NCI-H226 (cell line): ENCODE data around the gene DSCAM.
"Not testable (repeated sequence)": the region's sequence is repeated elsewhere in the genome, so short reads cannot be mapped to it uniquely, and the experiment has no call there.

Experiments
- DNase-seq: peaks from one replicate; pipeline ENCODE4 v3.0.0-alpha.2; 2015

Gene DSCAM, protein sequence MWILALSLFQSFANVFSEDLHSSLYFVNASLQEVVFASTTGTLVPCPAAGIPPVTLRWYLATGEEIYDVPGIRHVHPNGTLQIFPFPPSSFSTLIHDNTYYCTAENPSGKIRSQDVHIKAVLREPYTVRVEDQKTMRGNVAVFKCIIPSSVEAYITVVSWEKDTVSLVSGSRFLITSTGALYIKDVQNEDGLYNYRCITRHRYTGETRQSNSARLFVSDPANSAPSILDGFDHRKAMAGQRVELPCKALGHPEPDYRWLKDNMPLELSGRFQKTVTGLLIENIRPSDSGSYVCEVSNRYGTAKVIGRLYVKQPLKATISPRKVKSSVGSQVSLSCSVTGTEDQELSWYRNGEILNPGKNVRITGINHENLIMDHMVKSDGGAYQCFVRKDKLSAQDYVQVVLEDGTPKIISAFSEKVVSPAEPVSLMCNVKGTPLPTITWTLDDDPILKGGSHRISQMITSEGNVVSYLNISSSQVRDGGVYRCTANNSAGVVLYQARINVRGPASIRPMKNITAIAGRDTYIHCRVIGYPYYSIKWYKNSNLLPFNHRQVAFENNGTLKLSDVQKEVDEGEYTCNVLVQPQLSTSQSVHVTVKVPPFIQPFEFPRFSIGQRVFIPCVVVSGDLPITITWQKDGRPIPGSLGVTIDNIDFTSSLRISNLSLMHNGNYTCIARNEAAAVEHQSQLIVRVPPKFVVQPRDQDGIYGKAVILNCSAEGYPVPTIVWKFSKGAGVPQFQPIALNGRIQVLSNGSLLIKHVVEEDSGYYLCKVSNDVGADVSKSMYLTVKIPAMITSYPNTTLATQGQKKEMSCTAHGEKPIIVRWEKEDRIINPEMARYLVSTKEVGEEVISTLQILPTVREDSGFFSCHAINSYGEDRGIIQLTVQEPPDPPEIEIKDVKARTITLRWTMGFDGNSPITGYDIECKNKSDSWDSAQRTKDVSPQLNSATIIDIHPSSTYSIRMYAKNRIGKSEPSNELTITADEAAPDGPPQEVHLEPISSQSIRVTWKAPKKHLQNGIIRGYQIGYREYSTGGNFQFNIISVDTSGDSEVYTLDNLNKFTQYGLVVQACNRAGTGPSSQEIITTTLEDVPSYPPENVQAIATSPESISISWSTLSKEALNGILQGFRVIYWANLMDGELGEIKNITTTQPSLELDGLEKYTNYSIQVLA (N-terminal part only)

DNA sequence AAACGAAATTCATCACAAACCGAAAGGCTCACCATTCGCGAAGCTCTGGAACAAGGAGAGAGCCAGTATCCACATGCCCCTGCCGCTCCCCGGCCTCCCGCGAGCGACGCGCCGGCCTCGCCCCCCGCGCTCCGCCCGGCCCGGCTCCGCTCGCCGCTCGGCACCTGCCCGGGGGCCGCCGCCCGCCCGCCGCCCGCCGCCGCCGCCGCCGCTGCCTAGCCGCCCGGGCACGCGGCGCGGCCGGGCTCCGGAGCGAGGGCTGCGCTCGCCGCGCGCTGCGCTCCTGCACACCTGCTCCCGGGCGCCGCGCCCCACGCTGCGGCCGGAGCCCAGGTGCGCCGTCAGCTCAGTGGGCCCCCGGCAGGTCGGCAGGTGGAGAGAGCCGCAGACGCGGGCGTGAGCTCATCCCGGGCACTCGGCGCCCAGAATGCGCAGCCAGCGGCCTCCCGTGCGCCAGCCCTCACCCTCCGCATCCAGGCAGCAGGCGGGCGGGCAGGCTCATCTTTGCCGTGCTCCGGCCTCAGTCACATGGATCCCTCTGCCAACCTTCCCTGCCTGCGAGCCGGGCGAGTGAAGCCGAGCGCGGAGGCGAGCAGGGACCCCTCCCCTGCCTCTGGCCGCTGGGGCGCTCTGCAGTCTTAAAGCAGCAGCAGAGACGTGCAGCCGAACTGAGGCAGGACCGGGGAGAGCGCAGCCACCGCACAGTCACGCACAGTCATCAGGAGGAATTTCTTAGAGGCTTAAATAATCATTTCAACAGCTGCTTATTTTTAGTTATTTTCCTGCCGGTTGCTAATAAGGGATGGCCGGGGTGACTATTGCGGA, at the start of gene DSCAM:
Gene DSCAM, minus strand, starts transcription at position 572 of the 825 bp plus-strand sequence. Its CDS starts 497 bp downstream, at position 75.
- no peak for DNase-seq

DNA sequence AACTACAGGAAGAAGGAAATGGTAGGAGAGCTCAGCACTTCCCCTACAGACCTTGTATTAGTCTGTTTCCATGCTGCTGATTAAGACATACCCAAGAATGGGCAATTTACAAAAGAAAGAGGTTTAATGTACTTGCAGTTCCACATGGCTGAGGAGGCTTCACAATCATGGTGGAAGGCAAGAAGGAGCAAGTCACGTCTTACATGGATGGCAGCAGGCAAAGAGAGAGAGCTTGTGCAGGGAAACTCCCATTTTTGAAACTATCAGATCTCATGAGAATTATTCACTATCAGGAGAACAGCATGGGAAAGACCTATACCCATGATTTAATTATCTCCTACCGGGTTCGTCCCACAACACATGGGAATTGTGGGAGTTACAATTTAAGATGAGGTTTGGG, 48.7 kb upstream of the DSCAM start:
- DNase-seq: not testable (repeated sequence)

DNA sequence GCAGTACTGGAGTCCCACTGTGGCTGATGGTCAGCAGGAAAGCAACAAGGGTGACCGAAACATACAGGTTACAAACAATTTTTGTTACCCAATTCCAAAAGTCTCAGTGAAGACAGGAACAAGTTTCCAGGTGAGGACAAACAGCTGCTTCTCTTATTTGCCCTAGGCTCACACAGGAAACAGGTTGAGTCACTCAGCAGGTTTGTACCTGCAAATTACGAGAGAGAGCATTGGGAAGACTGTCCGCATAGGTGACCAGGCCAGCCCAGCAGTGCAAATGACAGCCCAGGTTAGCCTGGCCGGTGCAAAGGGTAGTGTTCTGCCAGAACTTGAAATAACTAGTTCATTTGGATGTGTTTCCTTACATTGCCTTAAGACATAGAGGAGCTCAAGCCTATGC, 40.0 kb upstream of the DSCAM start:
- no peak for DNase-seq

DNA sequence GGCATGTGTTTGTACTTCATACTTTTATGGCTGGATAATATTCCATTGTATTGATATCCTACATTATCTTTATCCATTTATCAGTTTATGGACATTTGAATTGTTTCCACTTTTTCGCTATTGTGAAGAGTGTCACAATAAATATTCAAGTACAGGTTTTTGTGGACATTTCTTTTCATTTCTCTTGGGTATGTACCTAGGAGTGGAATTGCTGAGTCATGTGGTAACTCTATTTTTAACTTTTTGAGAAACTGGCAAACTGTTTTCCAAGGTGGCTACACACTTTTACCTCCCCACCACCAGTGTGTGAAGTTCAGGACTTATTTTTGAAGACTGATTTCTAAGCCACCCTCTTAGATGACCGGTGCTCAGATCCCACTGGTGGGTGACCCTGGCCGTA, 39.0 kb upstream of the DSCAM start:
- DNase-seq: no peak

DNA sequence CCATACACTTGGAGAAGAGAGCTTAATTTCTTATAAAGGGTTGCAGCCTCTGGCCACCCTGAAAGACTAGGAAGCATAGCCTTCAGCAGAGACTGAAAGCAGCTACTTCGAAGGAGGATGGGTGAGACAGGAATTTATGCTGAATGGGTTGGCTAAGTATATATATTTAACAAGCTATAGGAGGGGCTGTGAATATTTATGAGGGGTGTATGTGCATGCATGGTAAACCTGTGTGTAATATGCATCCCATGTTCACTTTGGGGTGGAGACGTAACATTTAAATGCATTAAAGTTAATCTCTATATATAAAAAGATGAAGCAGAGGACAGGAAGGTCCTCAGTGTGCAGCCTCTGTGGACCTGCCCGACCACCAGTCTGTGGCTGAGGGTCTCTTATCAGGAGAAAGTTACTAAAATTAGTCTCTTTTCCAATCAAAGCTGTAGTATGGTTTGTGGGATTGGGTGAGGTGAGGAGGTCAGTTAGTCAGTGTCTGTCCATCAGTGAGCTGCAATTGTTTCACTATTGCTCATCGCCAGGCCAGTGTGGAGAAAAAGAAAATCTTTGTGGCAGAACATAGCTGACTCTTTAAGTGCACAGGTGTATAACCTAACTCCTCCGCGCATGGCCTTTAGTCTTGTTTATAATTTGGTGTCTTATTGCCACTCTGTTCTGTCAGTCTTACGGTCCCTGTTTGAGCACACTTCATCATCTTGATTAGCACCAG, 35.4 kb upstream of the DSCAM start:
- DNase-seq: no peak

DNA sequence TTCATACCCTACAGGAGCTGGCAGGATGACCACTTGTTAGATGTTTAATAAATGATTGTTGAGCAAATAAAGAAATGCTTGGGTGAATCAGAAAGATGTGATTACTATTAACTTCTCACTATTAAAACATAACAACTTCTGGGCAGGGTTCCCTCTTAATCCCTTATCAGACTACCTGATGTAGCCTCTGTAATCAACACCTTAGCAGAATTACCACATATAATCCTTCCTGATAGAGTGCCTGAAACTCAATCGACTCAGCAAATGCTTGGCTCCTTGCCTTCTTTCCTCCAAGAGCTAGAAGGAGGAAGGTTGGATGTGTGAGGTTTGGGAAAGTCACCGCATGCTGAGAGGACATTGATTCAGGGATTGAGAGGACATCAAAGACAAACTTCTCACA, 34.8 kb upstream of the DSCAM start:
- no peak for DNase-seq

DNA sequence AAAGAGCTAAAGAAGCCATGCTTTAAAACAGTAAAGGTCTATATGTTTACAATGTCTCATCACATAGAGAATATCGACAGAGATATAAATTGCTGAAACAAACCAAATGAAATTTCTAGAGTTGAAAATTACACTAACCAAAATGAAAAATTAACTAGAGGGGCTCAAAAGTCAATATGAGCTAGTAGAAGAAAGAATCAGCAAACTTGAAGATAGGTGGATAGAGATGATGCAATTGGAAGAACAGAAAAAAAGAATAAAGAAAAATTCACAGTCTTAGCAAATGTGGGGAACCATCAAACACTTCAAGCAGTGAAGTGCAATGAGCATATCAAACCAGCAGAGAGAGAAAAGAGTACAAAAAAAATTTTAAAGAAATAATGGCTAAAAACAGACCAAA, 24.1 kb upstream of the DSCAM start:
- no peak for DNase-seq

DNA sequence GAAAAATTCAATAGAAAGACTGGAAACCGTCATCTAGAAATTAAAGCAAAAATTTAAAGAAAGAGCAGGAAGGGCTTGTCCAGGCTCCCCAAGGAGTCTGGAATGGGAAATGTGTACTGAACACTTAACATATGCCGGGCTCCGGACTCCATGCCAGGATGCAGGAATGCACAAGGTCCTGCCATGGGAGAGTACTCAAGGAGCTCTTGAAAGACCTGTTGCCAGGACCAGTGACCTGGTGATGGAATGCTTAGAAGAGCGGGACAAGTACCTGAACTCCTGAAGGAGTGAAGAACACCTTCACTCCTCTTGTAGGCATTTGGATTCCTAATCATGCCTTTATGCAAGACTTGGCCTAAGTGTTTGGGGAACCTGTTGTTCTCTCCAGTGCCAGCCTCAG, 16.9 kb upstream of the DSCAM start:
- DNase-seq: no peak

DNA sequence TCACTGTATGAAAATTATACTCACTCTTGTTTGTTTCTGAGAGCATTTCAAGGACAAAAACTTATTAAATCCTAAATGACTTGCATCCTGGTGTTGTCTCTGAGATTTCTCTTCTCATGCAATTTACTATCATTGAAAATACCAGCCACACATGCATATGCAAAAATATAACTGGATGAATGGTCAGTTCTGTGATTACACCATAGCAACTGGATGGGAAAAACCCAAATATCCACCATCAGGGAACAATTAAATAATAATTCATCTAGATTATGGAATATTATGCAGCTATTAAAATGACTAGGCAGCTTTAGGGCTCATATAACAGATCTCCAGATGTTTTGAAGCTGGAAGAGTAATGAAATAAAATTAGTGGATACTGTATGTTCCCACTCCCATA, 11.6 kb upstream of the DSCAM start:
- no peak for DNase-seq

DNA sequence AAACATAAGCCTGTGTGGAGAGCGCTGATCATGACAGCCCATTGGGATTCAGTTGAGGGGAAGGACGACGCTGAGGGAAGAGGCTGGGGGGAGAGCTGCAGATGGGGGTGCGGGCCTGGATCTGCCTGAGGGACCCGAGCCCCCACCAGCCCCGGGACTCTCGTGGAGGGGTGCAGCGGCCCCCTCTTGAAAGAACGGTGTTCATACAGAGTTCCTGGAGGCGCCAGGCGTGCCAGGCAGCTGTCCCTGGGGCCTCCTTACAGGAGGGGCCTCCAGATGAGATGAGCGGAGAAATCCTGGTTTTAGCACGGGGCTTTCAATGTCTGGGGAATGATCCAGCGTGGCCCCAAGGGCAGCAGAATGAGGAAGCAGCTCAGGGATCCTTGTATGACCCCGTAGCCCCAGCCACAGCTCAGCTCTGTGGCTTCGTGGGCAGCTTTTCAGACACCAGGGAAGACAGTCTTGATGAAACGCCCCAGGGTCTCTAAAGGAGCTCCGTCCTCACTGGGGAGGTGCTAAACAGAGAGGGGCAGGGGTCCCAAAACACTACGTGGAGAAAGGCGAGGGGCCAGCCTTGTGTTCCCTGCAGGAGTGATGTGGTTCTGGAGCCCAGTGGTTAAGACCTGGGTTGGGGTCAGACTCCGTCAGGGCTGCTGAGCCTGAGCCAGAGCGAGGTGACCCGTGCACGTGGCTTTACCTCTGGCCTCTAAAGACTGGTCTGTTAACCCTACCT, 7.2 kb upstream of the DSCAM start:
- no peak for DNase-seq

DNA sequence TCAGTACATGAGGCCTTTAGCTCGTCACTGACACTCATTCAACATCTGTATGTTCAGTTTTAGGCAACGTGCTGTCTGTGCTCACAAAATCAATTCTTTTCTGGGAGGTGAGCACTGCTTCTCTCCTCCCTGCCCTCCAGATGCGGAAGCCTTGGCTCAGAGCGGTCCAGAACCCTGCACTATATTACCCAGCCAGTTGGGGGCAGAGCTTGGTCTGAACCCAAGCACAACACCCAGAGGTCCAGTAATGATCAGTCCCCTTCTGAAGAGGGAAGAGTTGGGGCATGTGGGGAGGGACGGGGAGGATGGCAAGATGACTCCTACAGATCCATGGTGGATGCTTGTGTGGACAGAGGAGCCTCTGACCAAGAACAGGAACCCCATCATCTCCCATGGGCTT, 5.6 kb upstream of the DSCAM start:
- DNase-seq: no peak

DNA sequence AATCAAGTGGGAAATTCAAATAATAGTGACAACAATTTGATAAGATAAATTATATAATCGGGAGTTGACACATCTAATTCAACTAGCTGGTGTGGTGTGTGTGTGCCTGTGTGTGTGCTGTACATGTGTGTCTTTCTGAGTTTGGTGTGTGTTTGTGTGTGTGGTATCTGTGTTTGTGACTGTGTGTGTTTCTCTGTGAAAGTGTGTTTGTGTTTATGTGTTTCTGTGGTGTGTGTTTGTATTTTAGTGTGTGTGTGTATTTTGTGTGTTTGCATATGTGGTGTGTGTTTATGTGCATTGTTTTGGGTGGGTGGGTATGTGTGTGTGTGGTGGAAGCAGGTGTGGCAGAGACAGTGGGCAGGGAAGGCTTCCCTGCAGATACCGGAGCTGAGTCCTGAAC, 4.8 kb upstream of the DSCAM start:
- no peak for DNase-seq

DNA sequence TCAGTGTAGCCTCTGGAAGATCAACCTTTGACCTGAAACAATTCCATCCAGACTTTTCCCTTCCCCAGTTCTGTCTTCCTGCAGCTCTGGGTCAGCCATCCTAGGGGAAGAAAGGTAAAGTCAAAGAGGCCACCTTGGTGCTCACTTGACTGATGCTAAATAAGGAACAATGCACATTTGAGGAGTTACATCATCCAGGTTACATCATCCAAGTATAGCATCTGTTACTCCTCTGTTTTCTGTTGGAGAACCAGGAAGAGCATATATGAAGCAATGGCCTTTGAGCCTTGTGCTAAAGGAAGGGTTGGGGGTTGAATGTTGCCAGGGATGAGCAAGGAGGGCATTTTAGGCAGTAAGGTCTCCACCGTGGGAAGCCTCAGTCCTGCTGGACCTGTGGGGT, 3.1 kb upstream of the DSCAM start:
- no peak for DNase-seq

DNA sequence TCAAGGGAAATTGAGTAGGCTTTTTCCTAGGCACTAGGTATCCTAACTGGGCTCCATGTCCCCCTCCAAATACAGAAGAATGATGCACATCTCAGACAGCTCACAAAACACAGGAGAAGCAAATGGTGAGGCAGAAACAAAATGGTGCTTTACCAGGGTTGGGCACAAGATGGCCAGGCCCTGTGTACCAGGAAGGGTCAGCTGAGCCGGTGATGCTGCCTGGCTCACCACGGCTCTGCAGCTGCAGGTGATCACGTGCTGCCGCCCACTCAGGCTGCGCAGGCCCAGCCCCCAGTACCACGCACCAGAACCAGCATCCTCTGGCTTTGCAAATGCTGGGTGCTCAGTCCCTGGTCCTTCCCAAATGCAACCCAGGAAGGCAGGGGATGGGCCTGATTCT, 993 bp upstream of the DSCAM start:
- no peak for DNase-seq

DNA sequence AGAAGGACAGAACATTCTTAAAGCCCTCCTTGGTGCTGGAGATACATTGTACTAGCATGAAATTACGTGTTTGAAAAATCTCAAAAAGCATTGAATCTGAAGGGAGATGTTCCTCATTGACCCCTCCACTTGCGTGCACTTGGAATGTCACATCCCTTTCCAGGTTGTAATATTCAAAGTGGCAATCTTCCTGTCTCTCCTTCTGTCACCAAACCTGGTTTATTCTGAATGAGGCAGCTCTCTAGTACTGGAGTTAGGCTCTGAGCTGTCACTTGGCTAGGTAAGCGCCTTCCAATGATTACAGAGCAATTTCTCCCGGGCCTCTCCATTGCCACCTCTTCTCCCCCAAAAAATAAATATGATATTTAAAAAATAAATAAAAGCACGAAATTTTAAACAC, 855 bp downstream of the DSCAM start:
- no peak for DNase-seq

DNA sequence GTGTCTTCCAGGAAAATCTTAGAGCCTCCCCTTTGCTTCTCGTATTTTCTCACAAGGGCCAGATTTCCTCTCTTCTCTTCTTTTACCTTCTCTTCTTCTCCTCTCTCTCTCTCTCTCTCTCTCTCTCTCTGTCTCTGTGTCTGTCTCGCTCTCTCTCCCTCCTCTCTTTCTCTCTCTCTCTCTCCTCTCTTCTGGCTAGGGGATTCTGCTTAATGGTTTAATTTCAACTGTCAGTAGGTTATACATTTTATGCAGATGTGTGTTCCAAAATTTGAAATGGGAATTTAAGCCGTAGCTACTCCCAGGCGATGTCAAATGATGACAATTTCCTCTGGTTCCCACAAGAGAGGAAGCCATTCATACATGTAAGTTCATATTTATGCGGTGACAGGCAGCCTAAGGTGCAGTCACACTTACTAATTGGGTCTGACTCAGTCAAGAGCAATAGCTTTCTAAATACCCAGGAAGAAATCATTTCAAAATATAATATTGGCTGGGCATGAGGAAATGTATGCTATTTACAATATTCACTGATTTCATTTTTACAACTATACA, 1.4 kb downstream of the DSCAM start:
- DNase-seq: no peak

DNA sequence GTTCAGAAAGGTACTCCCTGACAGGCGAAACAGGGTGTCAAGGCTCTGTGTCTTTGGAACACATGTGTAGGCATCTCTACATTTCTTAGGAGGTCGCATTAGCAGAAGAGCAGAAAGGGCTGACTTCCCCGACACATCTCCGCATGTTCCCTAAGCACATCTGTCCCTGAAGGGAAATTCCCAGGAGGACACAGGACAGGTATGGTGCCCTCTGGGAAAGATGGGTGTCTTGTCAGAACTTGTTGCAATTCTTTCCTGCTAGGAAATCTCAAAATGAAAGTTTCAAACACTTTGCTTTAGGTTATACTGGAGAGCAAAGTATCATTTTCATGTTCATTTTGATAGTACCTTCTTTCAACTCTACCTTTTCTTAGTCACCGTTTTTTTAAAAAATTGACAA, 2.0 kb downstream of the DSCAM start:
- DNase-seq: no peak

DNA sequence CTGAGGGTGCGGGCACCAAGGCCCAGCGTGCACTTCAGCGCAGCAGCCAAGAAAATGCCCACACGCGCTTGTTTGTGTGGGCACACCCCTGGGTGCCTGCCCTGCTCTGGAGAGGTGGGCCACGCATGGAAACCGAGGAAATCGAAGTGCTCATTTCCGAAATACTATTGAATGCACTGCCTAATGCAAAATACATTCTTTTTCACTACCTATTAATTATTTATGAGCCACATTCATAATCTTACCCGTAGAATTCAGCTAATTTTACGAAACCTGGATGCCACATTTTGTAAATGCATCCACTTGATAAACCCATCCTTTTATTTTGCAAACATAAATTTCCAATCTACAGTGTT, 4.8 kb downstream of the DSCAM start:
- no peak for DNase-seq

DNA sequence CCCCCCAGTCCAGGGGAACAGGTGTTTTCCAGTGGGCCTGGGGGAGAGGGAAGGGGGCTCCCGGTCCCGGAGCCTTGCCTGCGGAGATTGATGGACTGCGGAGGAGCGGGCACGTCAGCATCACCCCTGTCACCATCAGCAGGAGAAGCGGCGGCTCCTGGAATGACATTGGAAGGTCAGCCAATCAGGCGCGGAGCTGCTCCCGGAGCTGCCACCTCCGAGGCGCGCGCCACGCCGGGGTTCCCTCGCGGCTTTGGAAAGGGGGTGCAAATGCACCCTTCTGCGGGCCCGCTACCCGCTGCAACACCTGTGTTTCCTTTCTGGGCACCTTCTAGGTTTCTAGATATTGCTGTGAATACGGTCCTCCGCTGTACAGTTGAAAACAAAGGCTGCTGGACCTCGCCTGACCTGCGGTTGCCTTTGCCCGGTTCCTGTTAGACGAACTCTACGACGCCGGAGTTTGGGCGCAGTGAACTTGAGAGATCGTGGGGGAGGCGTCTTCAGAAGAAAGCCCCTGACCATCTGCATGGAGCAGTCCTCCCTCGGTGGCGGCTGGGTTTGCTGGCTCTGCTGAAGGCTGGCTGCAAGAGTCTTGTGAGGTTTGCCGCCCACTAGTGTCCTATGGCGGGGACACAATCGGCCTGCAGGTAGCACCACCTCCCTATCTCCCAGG, 5.3 kb downstream of the DSCAM start:
- no peak for DNase-seq

DNA sequence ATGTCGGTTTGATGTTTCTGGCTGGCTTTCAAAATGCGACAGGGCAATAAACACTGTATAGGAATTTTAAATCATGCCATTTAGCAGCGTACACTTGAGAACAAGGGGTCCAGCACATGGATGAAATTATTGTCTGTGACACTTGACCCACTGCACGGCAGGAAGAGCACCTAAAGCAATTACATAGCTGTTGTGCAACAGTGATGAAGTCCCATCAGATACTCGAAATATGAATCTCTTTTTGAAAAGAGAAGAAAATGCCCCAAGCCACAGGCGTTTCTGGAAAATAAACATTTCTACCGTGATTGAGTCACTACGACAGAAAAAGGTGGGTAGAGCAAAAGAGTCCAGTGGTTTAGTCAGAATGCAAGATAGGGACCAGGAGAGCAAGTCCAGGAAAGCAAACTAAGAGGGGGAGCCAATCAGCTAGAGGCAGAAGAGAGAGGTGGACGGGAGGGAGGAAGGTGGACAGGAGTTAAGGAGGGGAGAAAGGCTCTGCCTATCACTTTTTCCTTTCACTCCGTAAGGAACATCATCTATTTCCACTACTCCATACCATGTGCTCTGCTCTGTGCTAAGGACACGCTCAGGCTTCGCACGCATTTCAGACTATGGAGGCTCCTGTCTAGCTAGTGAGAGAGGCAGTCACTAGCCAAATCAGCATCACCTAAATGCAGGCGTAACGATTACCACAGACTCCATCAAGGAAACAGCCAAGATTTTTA, 6.4 kb downstream of the DSCAM start:
- no peak for DNase-seq
